Measurements from ENCODE around the gene MYADML2.
"Not testable (repeated sequence)": the region's sequence is repeated elsewhere in the genome, so short reads cannot be mapped to it uniquely, and the experiment has no call there.

Gene MYADML2

GRCh38 chr17:81958633-81959342, 11.8 kb upstream of the MYADML2 start:
- DNase-seq (ENCODE audit: low read depth), result no peak

- no peak for DNase-seq (ENCODE audit: low read depth)
These were observed 10.8 kb upstream of the MYADML2 start for GRCh38 chr17:81957691-81958432.

GRCh38 chr17:81956607-81957589, 9.9 kb upstream of the MYADML2 start:
- DNase-seq (ENCODE audit: low read depth), result no peak

GRCh38 chr17:81955756-81956544, 8.9 kb upstream of the MYADML2 start:
- no peak for DNase-seq (ENCODE audit: low read depth)

GRCh38 chr17:81955058-81955681, 8.1 kb upstream of the MYADML2 start:
- DNase-seq (ENCODE audit: low read depth), result no peak

GRCh38 chr17:81954131-81955057, 7.4 kb upstream of the MYADML2 start:
- DNase-seq (ENCODE audit: low read depth), result no peak

- DNase-seq (ENCODE audit: low read depth), result not testable (repeated sequence)
These were observed 6.4 kb upstream of the MYADML2 start for GRCh38 chr17:81953443-81953842.

- no peak for DNase-seq (ENCODE audit: low read depth)
These were observed 5.8 kb upstream of the MYADML2 start for GRCh38 chr17:81952792-81953228.

GRCh38 chr17:81951785-81952684, 5.0 kb upstream of the MYADML2 start:
- no peak for DNase-seq (ENCODE audit: low read depth)

- no peak for DNase-seq (ENCODE audit: low read depth)
These were observed 3.5 kb upstream of the MYADML2 start for GRCh38 chr17:81950501-81950900.

- DNase-seq (ENCODE audit: low read depth), result no peak
These were observed 1.8 kb upstream of the MYADML2 start for GRCh38 chr17:81948635-81949378.

- no peak for DNase-seq (ENCODE audit: low read depth)
These were observed 2.2 kb downstream of the MYADML2 start for GRCh38 chr17:81944858-81945257.

- DNase-seq (ENCODE audit: low read depth), result no peak
These were observed 4.9 kb downstream of the MYADML2 start for GRCh38 chr17:81942167-81942553.

- no peak for DNase-seq (ENCODE audit: low read depth)
These were observed 5.4 kb downstream of the MYADML2 start for GRCh38 chr17:81941484-81942166.

GRCh38 chr17:81940538-81941483, 6.2 kb downstream of the MYADML2 start:
- no peak for DNase-seq (ENCODE audit: low read depth)

- no peak for DNase-seq (ENCODE audit: low read depth)
These were observed 7.1 kb downstream of the MYADML2 start for GRCh38 chr17:81939881-81940385.

Data from CMK (cell line).